Adrenal gland (tissue), 19 donors: Measurements from ENCODE around the gene RHOU. TPM values are rescaled to one million over a fixed set of nuclear protein-coding genes. Genes with fewer than 3 reads are reported as not detected.

Experiments
- DNase-seq, 7 donors: peaks; one replicate each; pipeline ENCODE4 v3.0.0-alpha.2; 2019 to 2020
- H3K27ac ChIP-seq, 5 donors: fragments of 200-600 bp; sonication (generic) in 4 of 5; 1 replicate in 3 of 5; 2 replicates in 2 of 5; pipeline versions ENCODE4 v1.5.1 to v1.8.0; 2016 to 2020; ENCODE audit warnings: mild to moderate bottlenecking in 1 of 5
- H3K27me3 ChIP-seq: fragments of 200-600 bp; 2 replicates; pipeline ENCODE4 v1.8.0; 2021
- H3K36me3 ChIP-seq, 2 donors: fragments of 200-600 bp; replicated peaks in 1 of 2; 1 replicate in 1 of 2; 2 replicates in 1 of 2; pipeline versions ENCODE4 v1.5.1 to v1.8.0; 2018 to 2022
- H3K4me1 ChIP-seq, 2 donors: fragments of 200-600 bp; replicated peaks in 1 of 2; 1 replicate in 1 of 2; 2 replicates in 1 of 2; pipeline versions ENCODE4 v1.5.1 to v1.8.0; 2018 to 2021
- H3K4me3 ChIP-seq, 4 donors: fragments of 200-600 bp; sonication (generic) in 3 of 4; one replicate each; pipeline ENCODE4 v1.5.1; 2016 to 2018
- H3K9me3 ChIP-seq, 3 donors: fragments of 200-600 bp; sonication (generic) in 1 of 3; replicated peaks in 1 of 3; 1 replicate in 2 of 3; 2 replicates in 1 of 3; pipeline versions ENCODE4 v1.5.1 to v1.8.0; 2016 to 2021
- CTCF ChIP-seq, 6 experiments: fragments of 450-650 bp in 4 of 6; fragments of 200-600 bp in 2 of 6; sonication (generic) in 1 of 6; IDR thresholded peaks; 1 replicate in 5 of 6; 2 replicates in 1 of 6; pipeline versions ENCODE4 v1.5.1 to v1.8.0; 2016 to 2021; ENCODE audit warnings: antibody characterized with exemption in 6 of 6, mild to moderate bottlenecking in 2 of 6, moderate library complexity in 1 of 6
- POLR2A ChIP-seq, 2 donors: fragments of 450-650 bp; IDR thresholded peaks; one replicate each; pipeline ENCODE4 v1.6.1; 2017; ENCODE audit warnings: antibody characterized with exemption in 2 of 2, mild to moderate bottlenecking in 2 of 2, moderate library complexity in 1 of 2
- WGBS, 4 donors: extraction: QIAGEN DNeasy Blood & Tissue Kit in 2 of 4; methylation state at CpG; one replicate each; pipeline versions ENCODE4 v1.1.5 to v1.1.7; 2013 to 2017; 5-methylcytosine and 5-hydroxymethylcytosine counted together
- intact Hi-C, 2 donors: fragments of 100-400 bp; cut with DNase I; formaldehyde crosslinking; loops; one replicate each; pipeline versions ENCODE4 v1.14.1 to v1.15.0; 2022 to 2023
- long read RNA-seq, 10 donors: library from polyadenylated mRNA in 3 of 10; unstranded in 2 of 10; stranded (forward) in 1 of 10; transcript quantifications; one replicate each; pipeline ENCODE4 v2.0.0 and lab custom pipeline, GENCODE V29; 2021 to 2026
- polyA plus RNA-seq, 3 donors: library from polyadenylated mRNA; stranded (reverse); fragments of 200-250 nt in 2 of 3; fragments of 350-450 nt in 1 of 3; fragmentation: Illumina TruSeq in 1 of 3; extraction: RNeasy Lipid Tissue Mini Kit (QIAGEN cat#74804) in 1 of 3; gene quantifications; one replicate each; pipeline ENCODE4 v1.2.3, GENCODE V29; 2013 to 2014
- total RNA-seq, 9 donors: library from RNA; depleted of rRNA in 4 of 9; stranded (reverse); fragments of >200 nt in 4 of 9; fragments of 120-200 nt in 1 of 9; fragmentation: NEBNext Ultra II Directional in 1 of 9; extraction: Animal tissue kit (Norgen Biotek cat#: 25700) in 1 of 9; gene quantifications; one replicate each; pipeline versions ENCODE4 v1.1.0 to v1.2.4, GENCODE V29; 2013 to 2023
- donor health status: healthy with polysubstance abuse.
- donor health status: Bipolar disorder and iron deficiency.
- donor health status: DM: yes; HTN: yes; CAD: no.
- donor health status: DM: no; HTN: no; CAD: no.
- donor health status: DM: no; HTN: no; CAD: no.
- donor health status: DM: yes; HTN: yes; CAD: no.

The RHOU gene
- total RNA-seq (10 to 100 TPM in 7 of 9 donors, 1 to 10 TPM in 2; 8.6 to 35.1 (median 13.9) TPM), polyA plus RNA-seq (10 to 100 TPM in 1 of 3 donors, 1 to 10 TPM in 2; 6.1 to 17.5 (median 6.6) TPM)
- long read RNA-seq, donor 1, full-length matches to known transcripts: 72 of 80 reads
- long read RNA-seq, donor 1, partial matches to known transcripts: 0 of 80 reads
- long read RNA-seq, donor 1, other reads (novel, unspliced or antisense): 8 of 80 reads
- long read RNA-seq, donor 2, full-length matches to known transcripts: 43 of 49 reads
- long read RNA-seq, donor 2, partial matches to known transcripts: 0 of 49 reads
- long read RNA-seq, donor 2, other reads (novel, unspliced or antisense): 6 of 49 reads
- long read RNA-seq, donor 3, full-length matches to known transcripts: 34 of 103 reads
- long read RNA-seq, donor 3, partial matches to known transcripts: 63 of 103 reads
- long read RNA-seq, donor 3, other reads (novel, unspliced or antisense): 6 of 103 reads
- long read RNA-seq, donor 4, full-length matches to known transcripts: 1 of 3 reads
- long read RNA-seq, donor 4, partial matches to known transcripts: 0 of 3 reads
- long read RNA-seq, donor 4, other reads (novel, unspliced or antisense): 2 of 3 reads
- long read RNA-seq, donor 5, full-length matches to known transcripts: 23 of 30 reads
- long read RNA-seq, donor 5, partial matches to known transcripts: 1 of 30 reads
- long read RNA-seq, donor 5, other reads (novel, unspliced or antisense): 6 of 30 reads
- long read RNA-seq, donor 6, partial matches to known transcripts: 0 of 2 reads
- long read RNA-seq, donor 6, other reads (novel, unspliced or antisense): 2 of 2 reads
- long read RNA-seq, donor 7, full-length matches to known transcripts: 18 of 72 reads
- long read RNA-seq, donor 7, partial matches to known transcripts: 54 of 72 reads
- long read RNA-seq, donor 7, other reads (novel, unspliced or antisense): 0 of 72 reads
- long read RNA-seq, donor 8, full-length matches to known transcripts: 66 of 74 reads
- long read RNA-seq, donor 8, partial matches to known transcripts: 0 of 74 reads
- long read RNA-seq, donor 8, other reads (novel, unspliced or antisense): 8 of 74 reads
- long read RNA-seq, donor 9, full-length matches to known transcripts: 15 of 15 reads
- long read RNA-seq, donor 9, partial matches to known transcripts: 0 of 15 reads
- long read RNA-seq, donor 9, other reads (novel, unspliced or antisense): 0 of 15 reads
- long read RNA-seq, donor 10, full-length matches to known transcripts: 9 of 9 reads
- long read RNA-seq, donor 10, partial matches to known transcripts: 0 of 9 reads
- long read RNA-seq, donor 10, other reads (novel, unspliced or antisense): 0 of 9 reads

- WGBS, 4 donors: 1 to 3% (median 1%) methylated on average over 15 to 107 of the region's 107 CpGs
- Histone ChIP-seq H3K4me1 (peaks cover 9 to 26% of the 10 kb centered on the region in 2 donors), H3K27me3 (no peaks in the 10 kb centered on the region), H3K27ac (peak within 1 kb of the TSS in 4 of 5 donors; percentile 52 to 95 (median 82)), H3K36me3 (no peaks in the 10 kb centered on the region), H3K9me3 (no peaks in the 10 kb centered on the region), H3K4me3 (peak within 1 kb of the TSS; percentile 28 to 84 (median 64))
- intact Hi-C loops: loop anchor here (2.0 to 10.0 kb wide), 3 partner anchors 330 to 492 kb away; no protein-coding TSS in a partner anchor
- DNase-seq: peak; percentile 64 to 84 (median 75)
- TF ChIP-seq POLR2A (IDR thresholded peaks at IDR 0.05) (peak; percentile 61 to 74), CTCF (IDR thresholded peaks at IDR 0.05) (peak; percentile 9 to 98 (median 72))
Observed at GRCh38 chr1:228734881-228735801, at the start of gene RHOU. Gene RHOU, plus strand, starts transcription at chr1:228735479. Its CDS starts 264 bp downstream, at chr1:228735743.

GRCh38 chr1:228687587-228687986 lies 47.7 kb upstream of the RHOU start:
- Histone ChIP-seq H3K4me1 (no peaks in the 10 kb centered on the region), H3K27ac (no peak overlapping the region), H3K4me3 (no peak overlapping the region), H3K36me3 (no peaks in the 10 kb centered on the region), H3K27me3 (no peaks in the 10 kb centered on the region), H3K9me3 (no peaks in the 10 kb centered on the region)
- intact Hi-C loops: no loop called here
- 86 to 92% (median 90%) methylated on average over 6 of the region's 6 CpGs for WGBS, 4 donors
- DNase-seq: no peak
- TF ChIP-seq POLR2A (IDR thresholded peaks at IDR 0.05): no peak
- TF ChIP-seq CTCF (IDR thresholded peaks at IDR 0.05): no peak

- TF ChIP-seq POLR2A (IDR thresholded peaks at IDR 0.05) (no peak), CTCF (IDR thresholded peaks at IDR 0.05) (no peak)
- no peaks in the 10 kb centered on the region for H3K27me3 ChIP-seq
- WGBS, 4 donors: 81 to 93% (median 87%) methylated on average over 4 of the region's 4 CpGs
- no peak overlapping the region for H3K27ac ChIP-seq
- H3K4me1 ChIP-seq: no peaks in the 10 kb centered on the region
- no peak overlapping the region for H3K4me3 ChIP-seq
- no peaks in the 10 kb centered on the region for H3K9me3 ChIP-seq
- no peak for DNase-seq
- intact Hi-C loops: no loop called here
- no peaks in the 10 kb centered on the region for H3K36me3 ChIP-seq
Observed at GRCh38 chr1:228689255-228689654, 46.0 kb upstream of the RHOU start.
